Measurements from ENCODE around the gene PTP4A2. TPM values are rescaled to one million over a fixed set of nuclear protein-coding genes. Genes with fewer than 3 reads are reported as not detected.

Gene PTP4A2
- total RNA-seq, 1 experiment from 2014 or later, result 310 TPM

DNA sequence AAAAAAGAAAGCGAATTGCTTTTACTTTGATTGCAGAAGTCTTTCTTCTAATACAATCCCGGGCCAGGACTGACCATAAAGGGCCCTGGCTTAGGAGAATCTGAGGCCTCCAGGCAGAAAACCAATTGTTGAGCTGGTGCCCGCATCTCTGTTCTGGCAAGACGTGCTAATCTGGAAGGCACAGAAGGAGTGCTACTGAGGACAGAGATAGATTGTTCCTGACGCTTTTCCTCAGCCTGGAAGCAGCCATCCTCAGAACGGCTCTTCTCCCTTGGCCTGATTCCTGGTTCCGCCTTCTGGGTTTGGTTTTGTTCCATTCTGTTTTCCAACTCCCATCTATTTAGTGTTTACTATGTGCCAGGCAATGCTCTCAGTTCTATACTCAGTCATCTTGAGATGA is 77.6 kb downstream of the PTP4A2 start:
- no peak for DNase-seq (ENCODE audit: low spot score)

DNA sequence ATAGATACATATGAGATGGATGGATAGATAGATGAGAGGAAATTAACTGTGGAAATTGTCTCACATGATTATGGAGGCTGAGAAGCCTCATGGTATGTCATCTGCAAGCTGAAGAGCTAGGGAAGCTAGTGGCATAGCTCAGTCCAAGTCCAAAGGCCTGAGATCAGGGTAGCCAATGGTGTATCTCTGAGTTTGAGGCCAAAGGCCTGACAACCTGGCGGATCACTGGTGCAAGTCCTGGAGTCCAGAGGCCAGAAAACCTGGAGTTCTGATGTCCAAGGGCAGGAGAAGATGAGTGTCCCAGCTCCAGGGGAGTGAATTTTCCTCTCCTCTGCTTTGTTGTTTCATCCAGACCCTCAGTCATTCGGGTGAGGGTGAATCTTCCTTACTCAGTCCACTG is 78.4 kb downstream of the PTP4A2 start:
- no peak for DNase-seq (ENCODE audit: low spot score)

DNA sequence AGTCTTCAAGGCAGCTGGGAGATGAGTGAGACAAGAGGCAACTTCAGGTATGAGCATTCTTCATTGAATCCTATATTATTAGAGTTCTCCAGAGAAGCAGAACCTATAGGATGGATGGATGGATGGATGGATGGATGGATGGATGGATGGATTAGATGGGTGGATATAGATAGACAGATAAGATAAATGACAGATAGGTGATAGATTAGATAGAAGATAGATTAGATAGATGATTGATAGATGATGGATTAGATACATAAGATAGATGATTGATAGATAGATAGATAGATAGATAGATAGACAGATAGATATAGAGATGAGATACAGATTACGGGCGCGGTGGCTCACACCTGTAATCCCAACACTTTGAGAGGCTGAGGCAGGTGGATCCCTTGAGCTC is 79.1 kb downstream of the PTP4A2 start:
- DNase-seq (ENCODE audit: low spot score), result no peak

DNA sequence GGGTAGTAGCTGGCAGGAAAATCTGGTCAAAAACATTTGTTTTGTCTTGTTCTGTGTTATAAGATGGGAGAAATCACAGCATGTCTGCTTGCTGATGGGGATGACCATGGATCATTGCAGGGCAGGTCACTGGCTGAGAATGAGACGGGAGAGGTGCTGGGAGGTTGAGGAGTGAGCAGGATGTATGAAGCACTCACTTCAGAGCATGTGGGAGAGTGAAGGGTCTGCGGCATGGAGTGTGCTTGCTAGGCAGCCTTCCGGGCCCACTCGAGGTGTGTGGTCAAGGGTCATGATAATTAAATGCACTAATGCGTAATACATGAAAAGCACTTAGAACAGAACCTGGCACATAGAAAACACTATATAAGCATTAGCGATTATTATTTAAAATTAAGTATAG is 80.3 kb downstream of the PTP4A2 start:
- no peak for DNase-seq (ENCODE audit: low spot score)

Other genes with a start within 250 kb of the PTP4A2 start
- gene COL16A1, start 234.4 kb downstream of the PTP4A2 start, total RNA-seq (2014; rRNA removed; shearing (Covaris generic)), result 9.2 and 12.2 TPM in 2 replicates
- gene ADGRB2, start 174.0 kb downstream of the PTP4A2 start, total RNA-seq (2014; rRNA removed; shearing (Covaris generic)), result 2.4 and 3.5 TPM in 2 replicates
- 3.6 and 9.9 TPM in 2 replicates for gene SPOCD1, start 122.3 kb downstream of the PTP4A2 start, total RNA-seq (2014; rRNA removed; shearing (Covaris generic))
- 67.7 and 75.3 TPM in 2 replicates for gene KHDRBS1, start 75.5 kb upstream of the PTP4A2 start, total RNA-seq (2014; rRNA removed; shearing (Covaris generic))
- gene TMEM39B, start 134.6 kb upstream of the PTP4A2 start, total RNA-seq (2014; rRNA removed; shearing (Covaris generic)), result 8.3 and 10.2 TPM in 2 replicates
- gene KPNA6, start 169.7 kb upstream of the PTP4A2 start, total RNA-seq (2014; rRNA removed; shearing (Covaris generic)), result 33.8 and 33.9 TPM in 2 replicates
- gene TXLNA, start 241.3 kb upstream of the PTP4A2 start, total RNA-seq (2014; rRNA removed; shearing (Covaris generic)), result 47.5 and 50.4 TPM in 2 replicates

Data from H4 (cell line).